ENCODE data around the gene IZUMO1R.

GRCh38 chr11:94281324-94281723 is 23.1 kb upstream of the IZUMO1R start:
- TF ChIP-seq, protein P1, sequence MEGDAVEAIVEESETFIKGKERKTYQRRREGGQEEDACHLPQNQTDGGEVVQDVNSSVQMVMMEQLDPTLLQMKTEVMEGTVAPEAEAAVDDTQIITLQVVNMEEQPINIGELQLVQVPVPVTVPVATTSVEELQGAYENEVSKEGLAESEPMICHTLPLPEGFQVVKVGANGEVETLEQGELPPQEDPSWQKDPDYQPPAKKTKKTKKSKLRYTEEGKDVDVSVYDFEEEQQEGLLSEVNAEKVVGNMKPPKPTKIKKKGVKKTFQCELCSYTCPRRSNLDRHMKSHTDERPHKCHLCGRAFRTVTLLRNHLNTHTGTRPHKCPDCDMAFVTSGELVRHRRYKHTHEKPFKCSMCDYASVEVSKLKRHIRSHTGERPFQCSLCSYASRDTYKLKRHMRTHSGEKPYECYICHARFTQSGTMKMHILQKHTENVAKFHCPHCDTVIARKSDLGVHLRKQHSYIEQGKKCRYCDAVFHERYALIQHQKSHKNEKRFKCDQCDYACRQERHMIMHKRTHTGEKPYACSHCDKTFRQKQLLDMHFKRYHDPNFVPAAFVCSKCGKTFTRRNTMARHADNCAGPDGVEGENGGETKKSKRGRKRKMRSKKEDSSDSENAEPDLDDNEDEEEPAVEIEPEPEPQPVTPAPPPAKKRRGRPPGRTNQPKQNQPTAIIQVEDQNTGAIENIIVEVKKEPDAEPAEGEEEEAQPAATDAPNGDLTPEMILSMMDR (IDR thresholded peaks at IDR 0.05): no peak
- TF ChIP-seq POLR2A (IDR thresholded peaks at IDR 0.05): no peak
